Loucy (cell line): ENCODE results near the gene AUNIP.

Experiments
- H2AFZ ChIP-seq: fragments of 200-600 bp; sonication (generic); 2 replicates; pipeline ENCODE4 v1.6.0; 2016; ENCODE audit warnings: antibody characterized with exemption, mild to moderate bottlenecking, low read length, moderate library complexity
- H3F3A ChIP-seq: fragments of 200-600 bp; 2 replicates; pipeline ENCODE4 v1.6.0; 2016; ENCODE audit warnings: antibody characterized with exemption, low read depth, mild to moderate bottlenecking
- H3K27me3 ChIP-seq: fragments of 200-600 bp; sonication (generic); 2 replicates; pipeline ENCODE4 v1.6.1; 2014; ENCODE audit warnings: low read length, mild to moderate bottlenecking; ENCODE audit not compliant: insufficient read depth, poor library complexity, severe bottlenecking
- H3K36me3 ChIP-seq: fragments of 200-600 bp; sonication (generic); 2 replicates; pipeline ENCODE4 v1.6.1; 2016; ENCODE audit warnings: low read length; ENCODE audit not compliant: insufficient read depth
- H3K4me1 ChIP-seq: fragments of 200-600 bp; sonication (generic); 2 replicates; pipeline ENCODE4 v1.5.1; 2014; ENCODE audit warnings: low read length, mild to moderate bottlenecking; ENCODE audit not compliant: insufficient read depth, poor library complexity, severe bottlenecking
- H3K4me2 ChIP-seq: fragments of 200-600 bp; sonication (generic); 2 replicates; pipeline ENCODE4 v1.6.0; 2014; ENCODE audit warnings: antibody characterized with exemption, low read length, low read depth, mild to moderate bottlenecking; ENCODE audit not compliant: poor library complexity, severe bottlenecking
- H3K4me3 ChIP-seq: fragments of 200-600 bp; sonication (generic); 2 replicates; pipeline ENCODE4 v1.5.1; 2014; ENCODE audit warnings: low read length, mild to moderate bottlenecking, mixed read lengths; ENCODE audit not compliant: poor library complexity, severe bottlenecking
- H3K79me2 ChIP-seq: fragments of 200-600 bp; sonication (generic); 2 replicates; pipeline ENCODE4 v1.6.1; 2014; ENCODE audit warnings: low read length; ENCODE audit not compliant: insufficient read depth
- H3K9ac ChIP-seq: fragments of 200-600 bp; sonication (generic); 2 replicates; pipeline ENCODE4 v1.6.0; 2014; ENCODE audit warnings: mild to moderate bottlenecking, low read depth, low read length, moderate library complexity; ENCODE audit not compliant: poor library complexity, severe bottlenecking
- H3K9me2 ChIP-seq: fragments of 200-600 bp; sonication (generic); replicated peaks from 2 replicates; pipeline ENCODE4 v1.6.1; 2016; ENCODE audit warnings: low read depth, low read length, mixed read lengths
- H3K9me3 ChIP-seq: fragments of 200-600 bp; sonication (generic); 2 replicates; pipeline ENCODE4 v1.6.1; 2014; ENCODE audit warnings: mild to moderate bottlenecking, antibody characterized with exemption, low read length, low read depth; ENCODE audit not compliant: insufficient read depth
- H4K20me1 ChIP-seq: fragments of 200-600 bp; sonication (generic); 2 replicates; pipeline ENCODE4 v1.6.0; 2014; ENCODE audit warnings: antibody characterized with exemption, low read length, mild to moderate bottlenecking; ENCODE audit not compliant: insufficient read depth, poor library complexity, severe bottlenecking
- EZH2phosphoT487 ChIP-seq: fragments of 200-600 bp; IDR thresholded peaks from 2 replicates; pipeline ENCODE4 v1.6.1; 2018; ENCODE audit warnings: antibody characterized with exemption, mild to moderate bottlenecking, moderate library complexity, borderline replicate concordance
- TF ChIP-seq, protein P1 (sequence below): fragments of 200-600 bp; sonication (generic); conservative IDR thresholded peaks from 2 replicates; pipeline ENCODE4 v1.5.1; 2014; ENCODE audit warnings: mild to moderate bottlenecking, antibody characterized with exemption, low read length

AUNIP gene

DNA sequence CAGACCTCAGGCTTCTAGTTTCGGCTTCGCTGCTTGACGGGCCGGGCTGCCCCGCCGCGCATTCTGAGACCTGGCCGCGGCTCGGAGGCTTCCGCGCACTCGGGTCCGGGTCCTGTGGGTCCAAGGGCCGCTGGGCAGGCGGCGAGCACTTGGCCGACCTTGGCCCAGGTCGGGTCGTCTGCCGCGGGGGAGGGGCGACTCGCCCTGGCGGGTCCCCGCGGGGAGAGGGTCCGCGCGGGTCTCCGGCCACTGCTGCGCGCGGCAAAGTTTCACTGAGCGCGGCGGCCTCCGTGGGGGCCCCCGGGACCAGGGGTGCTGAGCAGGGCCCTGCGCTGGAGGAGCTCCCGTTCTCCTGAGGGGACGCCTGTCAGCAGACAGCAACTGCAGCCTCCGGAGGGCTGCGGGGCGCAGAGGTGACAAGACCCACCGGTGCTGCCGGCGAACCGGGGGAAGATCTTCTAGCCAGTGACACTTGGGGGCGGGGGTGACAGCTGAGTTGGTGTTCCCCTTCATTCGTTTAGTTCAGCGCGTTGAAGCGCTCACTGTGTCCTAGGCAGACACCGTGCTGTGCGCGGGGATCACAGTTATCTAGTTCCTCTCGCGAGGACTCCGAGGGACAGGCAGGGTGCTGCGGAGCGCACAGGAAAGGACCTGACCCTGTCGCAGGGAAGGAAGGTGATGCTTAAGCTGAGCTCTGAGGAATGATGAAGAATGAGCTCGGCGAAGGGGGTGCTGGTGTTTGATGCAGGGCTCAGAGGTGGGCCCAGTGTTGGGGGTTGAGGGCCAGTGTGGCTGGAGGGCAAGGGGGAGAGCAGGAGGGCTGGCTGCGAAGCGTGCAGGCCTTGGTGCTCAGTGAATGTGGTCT lies 38.8 kb downstream of the AUNIP start:
- TF ChIP-seq, protein P1, sequence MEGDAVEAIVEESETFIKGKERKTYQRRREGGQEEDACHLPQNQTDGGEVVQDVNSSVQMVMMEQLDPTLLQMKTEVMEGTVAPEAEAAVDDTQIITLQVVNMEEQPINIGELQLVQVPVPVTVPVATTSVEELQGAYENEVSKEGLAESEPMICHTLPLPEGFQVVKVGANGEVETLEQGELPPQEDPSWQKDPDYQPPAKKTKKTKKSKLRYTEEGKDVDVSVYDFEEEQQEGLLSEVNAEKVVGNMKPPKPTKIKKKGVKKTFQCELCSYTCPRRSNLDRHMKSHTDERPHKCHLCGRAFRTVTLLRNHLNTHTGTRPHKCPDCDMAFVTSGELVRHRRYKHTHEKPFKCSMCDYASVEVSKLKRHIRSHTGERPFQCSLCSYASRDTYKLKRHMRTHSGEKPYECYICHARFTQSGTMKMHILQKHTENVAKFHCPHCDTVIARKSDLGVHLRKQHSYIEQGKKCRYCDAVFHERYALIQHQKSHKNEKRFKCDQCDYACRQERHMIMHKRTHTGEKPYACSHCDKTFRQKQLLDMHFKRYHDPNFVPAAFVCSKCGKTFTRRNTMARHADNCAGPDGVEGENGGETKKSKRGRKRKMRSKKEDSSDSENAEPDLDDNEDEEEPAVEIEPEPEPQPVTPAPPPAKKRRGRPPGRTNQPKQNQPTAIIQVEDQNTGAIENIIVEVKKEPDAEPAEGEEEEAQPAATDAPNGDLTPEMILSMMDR = no peak
- no peak for TF ChIP-seq EZH2phosphoT487
- Histone ChIP-seq H3K9ac (peak overlapping the region; percentile 86), H3K4me1 (peaks cover 27% of the 10 kb centered on the region), H3K9me2 (no peaks in the 10 kb centered on the region), H3K9me3 (no peaks in the 10 kb centered on the region), H3F3A (no peaks in the 10 kb centered on the region), H3K36me3 (no peaks in the 10 kb centered on the region), H3K79me2 (peaks cover 29% of the 10 kb centered on the region; the same call in 1 of the 2 replicates), H2AFZ (peak overlapping the region; percentile 95), H3K4me3 (peak overlapping the region; percentile 99), H4K20me1 (peaks cover 19% of the 10 kb centered on the region), H3K4me2 (peak overlapping the region; percentile 92), H3K27me3 (no peaks in the 10 kb centered on the region)

DNA sequence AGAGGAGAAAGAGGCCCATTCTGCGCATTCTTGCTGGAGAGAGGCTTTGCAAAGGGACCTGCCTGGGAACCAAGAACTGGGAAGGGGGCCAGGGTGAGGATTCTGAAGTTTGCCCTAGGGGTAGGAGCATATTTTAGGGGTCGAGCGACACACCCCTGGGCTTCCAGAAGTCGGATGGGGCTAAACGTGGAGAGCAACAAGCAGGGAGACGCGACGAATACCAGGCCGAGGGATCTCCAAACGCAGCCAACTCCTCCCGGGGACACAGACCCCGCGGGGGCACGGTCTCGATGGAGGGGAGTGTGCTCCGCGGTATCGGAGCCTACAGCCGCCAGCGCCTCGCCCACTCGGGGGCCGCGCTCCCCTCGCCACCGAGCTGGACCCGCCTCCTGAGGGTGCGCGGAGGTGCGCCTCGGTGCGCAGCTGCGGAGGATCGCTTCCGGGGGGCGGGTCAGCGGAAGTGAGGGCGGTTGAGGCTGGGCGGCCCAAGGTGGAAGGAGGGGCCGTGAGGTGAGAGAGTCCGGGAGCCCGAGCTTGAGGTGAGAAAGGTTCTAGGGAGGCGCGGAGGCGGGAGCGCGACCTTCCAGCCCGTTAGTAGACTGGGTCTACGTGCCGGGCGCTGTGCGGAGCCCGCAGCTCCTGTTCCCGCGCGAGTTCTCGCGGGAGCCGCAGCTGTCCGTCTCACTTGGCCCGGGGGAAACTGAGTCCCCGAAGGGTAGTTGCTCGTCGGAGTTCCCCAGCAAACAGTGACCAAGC lies 39.6 kb downstream of the AUNIP start, which contains the start of gene MTFR1L:
Gene MTFR1L, plus strand, starts transcription at position 464 of the 756 bp plus-strand sequence. CDS start 3,151 bp downstream, outside the sequence.
- H3K27me3 ChIP-seq = no peaks in the 10 kb centered on the region
- no peaks in the 10 kb centered on the region for H3K9me2 ChIP-seq
- H3F3A ChIP-seq = no peaks in the 10 kb centered on the region
- H3K4me3 ChIP-seq = peak within 1 kb of the TSS; percentile 99
- no peak for TF ChIP-seq EZH2phosphoT487
- TF ChIP-seq, protein P1 = no peak
- peaks cover 29% of the 10 kb centered on the region; the same call in 1 of the 2 replicates for H3K79me2 ChIP-seq
- peaks cover 27% of the 10 kb centered on the region for H3K4me1 ChIP-seq
- H3K36me3 ChIP-seq = no peaks in the 10 kb centered on the region
- no peaks in the 10 kb centered on the region for H3K9me3 ChIP-seq
- H4K20me1 ChIP-seq = peaks cover 19% of the 10 kb centered on the region
- peak within 1 kb of the TSS; percentile 92 for H3K4me2 ChIP-seq
- peak within 1 kb of the TSS; percentile 95 for H2AFZ ChIP-seq
- H3K9ac ChIP-seq = peak within 1 kb of the TSS; percentile 86

DNA sequence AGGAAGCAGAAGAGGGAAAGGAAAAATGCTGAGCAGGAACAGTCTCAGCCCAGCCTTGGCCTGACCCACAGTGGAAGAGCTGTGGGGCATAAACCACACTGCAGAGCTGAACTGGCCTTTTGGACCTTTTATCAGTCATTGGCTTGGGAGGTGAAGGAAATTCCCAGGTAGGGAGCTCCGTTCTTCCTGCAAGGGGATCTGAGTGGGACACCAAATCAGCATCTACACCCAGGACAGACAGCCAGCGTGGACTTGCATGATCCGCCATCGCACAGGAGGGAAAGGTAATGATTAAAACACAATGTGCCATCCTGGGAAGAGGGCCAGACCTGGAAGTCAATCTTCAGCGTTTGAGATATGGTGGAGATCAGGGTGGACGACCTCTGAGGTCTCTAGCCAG lies 40.7 kb downstream of the AUNIP start:
- Histone ChIP-seq H3K79me2 (peaks cover 29% of the 10 kb centered on the region; the same call in 1 of the 2 replicates), H4K20me1 (peaks cover 19% of the 10 kb centered on the region), H3F3A (no peaks in the 10 kb centered on the region), H3K9ac (peak overlapping the region; percentile 86), H3K27me3 (no peaks in the 10 kb centered on the region), H2AFZ (no peak overlapping the region), H3K4me3 (peak overlapping the region; percentile 99), H3K4me2 (peak overlapping the region; percentile 92), H3K9me2 (no peaks in the 10 kb centered on the region), H3K36me3 (no peaks in the 10 kb centered on the region), H3K9me3 (no peaks in the 10 kb centered on the region), H3K4me1 (peaks cover 30% of the 10 kb centered on the region)
- TF ChIP-seq, protein P1 = no peak
- TF ChIP-seq EZH2phosphoT487 = no peak
